HepG2 (cell line): ENCODE results near the gene SAMD14. TPM values are rescaled to one million over a fixed set of nuclear protein-coding genes. Genes with fewer than 3 reads are reported as not detected.

Experiments
- ATM ChIP-seq: fragments of 450-650 bp; IDR thresholded peaks from 2 replicates; pipeline ENCODE4 v1.7.1; 2017; ENCODE audit warnings: mild to moderate bottlenecking, borderline replicate concordance
- CHCHD3 ChIP-seq: sonication (generic); formaldehyde crosslinking; IDR thresholded peaks from 2 replicates; pipeline ENCODE4 v1.8.0; 2022; ENCODE audit warnings: mild to moderate bottlenecking, missing genetic modification reagents, moderate library complexity
- DNMT1 ChIP-seq: sonication (generic); formaldehyde crosslinking; IDR thresholded peaks from 2 replicates; pipeline ENCODE4 v1.5.1; 2020; ENCODE audit warnings: mild to moderate bottlenecking, missing genetic modification reagents
- DNMT3B ChIP-seq: conservative IDR thresholded peaks from 2 replicates; pipeline ENCODE4 v1.6.1; 2016; ENCODE audit warnings: missing biosample characterization, control low read depth
- ESRRA ChIP-seq: sonication (generic); formaldehyde crosslinking; IDR thresholded peaks from 2 replicates; pipeline ENCODE4 v1.5.1; 2020; ENCODE audit warnings: mild to moderate bottlenecking, low read depth, missing genetic modification reagents
- IRX3 ChIP-seq: sonication (generic); formaldehyde crosslinking; IDR thresholded peaks from 2 replicates; pipeline ENCODE4 v1.8.1; 2023; ENCODE audit warnings: mild to moderate bottlenecking, low read depth, missing genetic modification reagents, borderline replicate concordance
- KLF15 ChIP-seq: sonication (generic); formaldehyde crosslinking; IDR thresholded peaks from 2 replicates; pipeline ENCODE4 v1.8.1; 2023; ENCODE audit warnings: borderline replicate concordance, mild to moderate bottlenecking, inconsistent platforms, missing genetic modification reagents, mixed read lengths
- MTF1 ChIP-seq: sonication (generic); formaldehyde crosslinking; IDR thresholded peaks from 2 replicates; pipeline ENCODE4 v1.5.0; 2020; ENCODE audit warnings: missing genetic modification reagents
- SNAPC5 ChIP-seq: sonication (generic); formaldehyde crosslinking; IDR thresholded peaks from 2 replicates; pipeline ENCODE4 v1.8.1; 2023; ENCODE audit warnings: mild to moderate bottlenecking, missing genetic modification reagents, borderline replicate concordance
- TARDBP ChIP-seq: sonication (generic); formaldehyde crosslinking; IDR thresholded peaks from 2 replicates; pipeline ENCODE4 v1.8.0; 2022; ENCODE audit warnings: mild to moderate bottlenecking, missing genetic modification reagents
- TFE3 ChIP-seq: IDR thresholded peaks from 2 replicates; pipeline ENCODE4 v1.6.1; 2016
- ZC3H4 ChIP-seq: sonication (generic); formaldehyde crosslinking; IDR thresholded peaks from 2 replicates; pipeline ENCODE4 v1.4.0; 2020; ENCODE audit warnings: missing genetic modification reagents, borderline replicate concordance
- ZMYM2 ChIP-seq: sonication (generic); formaldehyde crosslinking; IDR thresholded peaks from 2 replicates; pipeline ENCODE4 v1.8.0; 2022; ENCODE audit warnings: mild to moderate bottlenecking, missing genetic modification reagents
- ZNF136 ChIP-seq: sonication (generic); formaldehyde crosslinking; IDR thresholded peaks from 2 replicates; pipeline ENCODE4 v1.8.1; 2022; ENCODE audit warnings: low read depth, mild to moderate bottlenecking, moderate library complexity, missing genetic modification reagents
- ZNF253 ChIP-seq: sonication (generic); formaldehyde crosslinking; IDR thresholded peaks from 2 replicates; pipeline ENCODE4 v1.8.0; 2022; ENCODE audit warnings: mild to moderate bottlenecking, missing genetic modification reagents, borderline replicate concordance
- ZNF496 ChIP-seq: sonication (generic); formaldehyde crosslinking; IDR thresholded peaks from 2 replicates; pipeline ENCODE4 v1.8.1; 2023; ENCODE audit warnings: mild to moderate bottlenecking, moderate library complexity, missing genetic modification reagents; ENCODE audit not compliant: insufficient replicate concordance
- ZNF737 ChIP-seq: sonication (generic); formaldehyde crosslinking; IDR thresholded peaks from 2 replicates; pipeline ENCODE4 v1.5.0; 2020; ENCODE audit warnings: missing genetic modification reagents, mild to moderate bottlenecking, borderline replicate concordance
- ZNF75D ChIP-seq: sonication (generic); formaldehyde crosslinking; IDR thresholded peaks from 2 replicates; pipeline ENCODE4 v1.8.1; 2023; ENCODE audit warnings: missing genetic modification reagents, mild to moderate bottlenecking, borderline replicate concordance
- polyA plus RNA-seq, 8 experiments: library from polyadenylated mRNA; depleted of rRNA in 3 of 8; stranded (reverse) in 7 of 8; unstranded in 1 of 8; fragments of >200 nt; fragmentation: Illumina TruSeq in 4 of 8; extraction: Trizol in 4 of 8; gene quantifications; 2 replicates each; pipeline versions ENCODE4 v1.2.1 to v1.2.3, GENCODE V29; 2011 to 2016; ENCODE audit warnings: low read depth in 4 of 8, missing spikeins in 1 of 8, mixed read lengths in 1 of 8; ENCODE audit not compliant: insufficient read depth in 1 of 8
- total RNA-seq, 5 experiments: library from RNA; depleted of rRNA; stranded (reverse); fragments of >200 nt; fragmentation: Illumina TruSeq; extraction: Trizol; gene quantifications; 2 replicates each; pipeline ENCODE4 v1.2.3, GENCODE V29; 2016; ENCODE audit warnings: low read depth in 1 of 5
- TF ChIP-seq, protein P1 (sequence below), 2 experiments: sonication (generic) in 1 of 2; formaldehyde crosslinking in 1 of 2; IDR thresholded peaks; 2 replicates each; pipeline versions ENCODE4 v1.5.1 to v1.6.1; 2011 to 2020; ENCODE audit warnings: borderline replicate concordance in 1 of 2, low read depth in 1 of 2, low read length in 1 of 2, mild to moderate bottlenecking in 1 of 2, missing genetic modification reagents in 1 of 2, moderate library complexity in 1 of 2
- TF ChIP-seq, protein P2 (sequence below): sonication (generic); formaldehyde crosslinking; IDR thresholded peaks from 2 replicates; pipeline ENCODE4 v1.4.0; 2020; ENCODE audit warnings: missing genetic modification reagents
- TF ChIP-seq, protein P3 (sequence below): IDR thresholded peaks from 2 replicates; pipeline ENCODE4 v1.6.1; 2016

The SAMD14 gene
- total and polyA plus RNA-seq, 2 of the 13 experiments (the other 11 are each of a cell fraction or from before 2014, with no cell fraction given), result 0.07 to 0.22 TPM

DNA sequence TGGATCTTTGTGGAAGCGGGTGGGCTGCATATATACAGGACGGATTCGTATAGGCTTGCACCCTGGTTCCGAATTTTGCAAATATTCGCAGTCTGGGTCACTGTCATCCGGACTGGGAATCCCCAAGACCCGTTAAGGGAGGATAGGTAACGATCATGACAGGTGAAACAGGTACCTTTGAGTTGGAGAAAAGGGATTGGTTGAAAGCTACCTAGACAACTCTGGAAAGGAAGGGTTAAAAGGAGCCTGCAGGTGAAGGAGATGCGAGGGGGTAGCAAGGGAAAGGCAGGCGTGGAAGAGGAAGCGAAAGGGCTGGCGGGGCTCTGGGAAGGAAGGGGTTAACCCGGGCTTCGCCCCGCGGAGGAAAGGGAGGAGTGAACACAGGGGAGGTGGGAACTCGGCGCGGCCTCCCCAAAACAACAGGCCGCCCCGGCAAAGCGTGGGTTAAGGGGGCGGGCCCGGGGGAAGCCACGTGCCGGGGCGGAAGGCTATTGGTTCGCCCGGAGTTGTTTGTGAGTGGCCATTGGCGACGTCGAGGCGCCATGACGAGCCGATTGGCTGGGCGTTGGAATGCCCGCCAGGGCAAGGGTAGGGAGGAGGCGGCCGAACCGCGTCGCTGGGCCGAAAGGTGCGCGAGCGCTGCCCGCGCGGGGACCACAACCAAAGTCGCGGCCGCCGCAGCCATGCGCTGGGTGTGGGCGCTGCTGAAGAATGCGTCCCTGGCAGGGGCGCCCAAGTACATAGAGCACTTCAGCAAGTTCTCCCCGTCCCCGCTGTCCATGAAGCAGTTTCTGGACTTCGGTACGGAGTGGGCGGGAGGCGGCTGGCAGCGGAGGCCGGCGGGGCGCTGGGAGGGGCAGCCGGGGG lies 35.0 kb downstream of the SAMD14 start, which contains the start of gene PDK2 (continued):
- TF ChIP-seq, protein P1, sequence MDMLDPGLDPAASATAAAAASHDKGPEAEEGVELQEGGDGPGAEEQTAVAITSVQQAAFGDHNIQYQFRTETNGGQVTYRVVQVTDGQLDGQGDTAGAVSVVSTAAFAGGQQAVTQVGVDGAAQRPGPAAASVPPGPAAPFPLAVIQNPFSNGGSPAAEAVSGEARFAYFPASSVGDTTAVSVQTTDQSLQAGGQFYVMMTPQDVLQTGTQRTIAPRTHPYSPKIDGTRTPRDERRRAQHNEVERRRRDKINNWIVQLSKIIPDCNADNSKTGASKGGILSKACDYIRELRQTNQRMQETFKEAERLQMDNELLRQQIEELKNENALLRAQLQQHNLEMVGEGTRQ (IDR thresholded peaks at IDR 0.05; ENCODE audit: low read depth, low read length), result peak; percentile 92
- TF ChIP-seq, protein P1 (CRISPR knock-in tag; IDR thresholded peaks at IDR 0.05; ENCODE audit: borderline replicate concordance), result peak; percentile 99; the same call in 1 of the 2 replicates
- TF ChIP-seq TARDBP (CRISPR knock-in tag) (peak; percentile 36; the same call in 1 of the 2 replicates), KLF15 (CRISPR knock-in tag) (no peak; the same call in 1 of the 2 replicates), ZNF75D (no peak), ZC3H4 (CRISPR knock-in tag) (peak; percentile 26; the same call in 1 of the 2 replicates), DNMT3B (CRISPR knock-in tag) (no peak), ZNF737 (CRISPR knock-in tag) (0 out of 2 replicates have a peak, but pooled peaks have one; percentile 70), ZMYM2 (CRISPR knock-in tag) (no peak; the same call in 1 of the 2 replicates), ZNF136 (CRISPR knock-in tag) (no peak), DNMT1 (CRISPR knock-in tag) (peak; percentile 67; the same call in 1 of the 2 replicates), CHCHD3 (CRISPR knock-in tag) (no peak), ZNF496 (CRISPR knock-in tag) (no peak), TFE3 (CRISPR knock-in tag) (peak; percentile 78), IRX3 (CRISPR knock-in tag) (0 out of 2 replicates have a peak, but pooled peaks have one; percentile 34), SNAPC5 (CRISPR knock-in tag) (0 out of 2 replicates have a peak, but pooled peaks have one; percentile 14), ESRRA (CRISPR knock-in tag) (peak; percentile 7), ATM (no peak), MTF1 (CRISPR knock-in tag) (no peak), ZNF253 (0 out of 2 replicates have a peak, but pooled peaks have one; percentile 11)
- TF ChIP-seq, protein P2, sequence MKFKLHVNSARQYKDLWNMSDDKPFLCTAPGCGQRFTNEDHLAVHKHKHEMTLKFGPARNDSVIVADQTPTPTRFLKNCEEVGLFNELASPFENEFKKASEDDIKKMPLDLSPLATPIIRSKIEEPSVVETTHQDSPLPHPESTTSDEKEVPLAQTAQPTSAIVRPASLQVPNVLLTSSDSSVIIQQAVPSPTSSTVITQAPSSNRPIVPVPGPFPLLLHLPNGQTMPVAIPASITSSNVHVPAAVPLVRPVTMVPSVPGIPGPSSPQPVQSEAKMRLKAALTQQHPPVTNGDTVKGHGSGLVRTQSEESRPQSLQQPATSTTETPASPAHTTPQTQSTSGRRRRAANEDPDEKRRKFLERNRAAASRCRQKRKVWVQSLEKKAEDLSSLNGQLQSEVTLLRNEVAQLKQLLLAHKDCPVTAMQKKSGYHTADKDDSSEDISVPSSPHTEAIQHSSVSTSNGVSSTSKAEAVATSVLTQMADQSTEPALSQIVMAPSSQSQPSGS, result peak; percentile 85
- TF ChIP-seq, protein P3, sequence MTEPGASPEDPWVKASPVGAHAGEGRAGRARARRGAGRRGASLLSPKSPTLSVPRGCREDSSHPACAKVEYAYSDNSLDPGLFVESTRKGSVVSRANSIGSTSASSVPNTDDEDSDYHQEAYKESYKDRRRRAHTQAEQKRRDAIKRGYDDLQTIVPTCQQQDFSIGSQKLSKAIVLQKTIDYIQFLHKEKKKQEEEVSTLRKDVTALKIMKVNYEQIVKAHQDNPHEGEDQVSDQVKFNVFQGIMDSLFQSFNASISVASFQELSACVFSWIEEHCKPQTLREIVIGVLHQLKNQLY, result peak; percentile 74; the same call in 1 of the 2 replicates
